Measurements from ENCODE around the gene IMPACT. TPM values are rescaled to one million over a fixed set of nuclear protein-coding genes. Genes with fewer than 3 reads are reported as not detected.

Gene IMPACT
- total RNA-seq, 1 experiment from 2014 or later, result 29.0 TPM

- Histone ChIP-seq H3K79me2 (ENCODE audit: low read depth) (peaks cover 22% of the 10 kb centered on the region), H3F3A (ENCODE audit: insufficient read depth, low read depth) (no peaks in the 10 kb centered on the region), H3K4me1 (replicated peaks; ENCODE audit: insufficient read depth) (peaks cover 10% of the 10 kb centered on the region), H3K9me3 (ENCODE audit: insufficient read depth, low read depth) (no peaks in the 10 kb centered on the region), H3K4me2 (no peak overlapping the region), H3K36me3 (ENCODE audit: low read depth) (peaks cover 3% of the 10 kb centered on the region; the same call in 1 of the 2 replicates), H3K27ac (no peak overlapping the region), H3K4me3 (no peak overlapping the region), H4K20me1 (ENCODE audit: insufficient read depth) (no peaks in the 10 kb centered on the region), H3K27me3 (ENCODE audit: insufficient read depth, low read depth) (no peaks in the 10 kb centered on the region), H2AFZ (no peak overlapping the region), H3K9me2 (ENCODE audit: insufficient read depth) (no peaks in the 10 kb centered on the region)
- no TSS peak for BruUV-seq (replicated peaks)
- ChIA-PET POLR2A (ENCODE audit: unreplicated experiment) (no interaction called here), CTCF (no interaction called here)
- TF ChIP-seq CTCF (conservative IDR thresholded peaks at IDR 0.05), result no peak
- no peak for TF ChIP-seq EZH2 (IDR thresholded peaks at IDR 0.05; ENCODE audit: low read depth)
- DNase-seq, result no peak
- intact Hi-C loops (cut with micrococcal nuclease; ENCODE audit: unreplicated experiment), result loop anchor here (2.0 kb wide), 1 partner anchor 30 kb away; no protein-coding TSS in a partner anchor
These were observed 2.7 kb downstream of the IMPACT start for GRCh38 chr18:24429188-24429587.

GRCh38 chr18:24432618-24433017, 6.1 kb downstream of the IMPACT start:
- Histone ChIP-seq H3K79me2 (ENCODE audit: low read depth) (peaks cover 14% of the 10 kb centered on the region), H3K9me2 (ENCODE audit: insufficient read depth) (no peaks in the 10 kb centered on the region), H3K27me3 (ENCODE audit: insufficient read depth, low read depth) (no peaks in the 10 kb centered on the region), H3K4me2 (no peak overlapping the region), H3F3A (ENCODE audit: insufficient read depth, low read depth) (no peaks in the 10 kb centered on the region), H2AFZ (no peak overlapping the region), H3K4me3 (no peak overlapping the region), H3K9me3 (ENCODE audit: insufficient read depth, low read depth) (no peaks in the 10 kb centered on the region), H3K27ac (no peak overlapping the region), H4K20me1 (ENCODE audit: insufficient read depth) (no peaks in the 10 kb centered on the region), H3K36me3 (ENCODE audit: low read depth) (peaks cover 3% of the 10 kb centered on the region; the same call in 1 of the 2 replicates), H3K4me1 (replicated peaks; ENCODE audit: insufficient read depth) (peaks cover 8% of the 10 kb centered on the region)
- no peak for TF ChIP-seq CTCF (conservative IDR thresholded peaks at IDR 0.05)
- no peak for TF ChIP-seq EZH2 (IDR thresholded peaks at IDR 0.05; ENCODE audit: low read depth)
- ChIA-PET POLR2A (ENCODE audit: unreplicated experiment) (interaction anchor here (0.6 kb wide), 1 partner anchor 305 kb away, joined by 4 read pairs; no protein-coding TSS in a partner anchor), CTCF (interaction anchor here (0.7 kb wide), 1 partner anchor 15 kb away, joined by 3 read pairs; no protein-coding TSS in a partner anchor)
- intact Hi-C loops (cut with micrococcal nuclease; ENCODE audit: unreplicated experiment), result no loop called here
- no TSS peak for BruUV-seq (replicated peaks)
- no peak for DNase-seq

GRCh38 chr18:24436939-24437338, 10.5 kb downstream of the IMPACT start:
- no peaks in the 10 kb centered on the region for H3K9me3 ChIP-seq (ENCODE audit: insufficient read depth, low read depth)
- H3K4me3 ChIP-seq, result no peak overlapping the region
- H3K4me2 ChIP-seq, result no peak overlapping the region
- H3K9me2 ChIP-seq (ENCODE audit: insufficient read depth), result no peaks in the 10 kb centered on the region
- no peaks in the 10 kb centered on the region for H3K4me1 ChIP-seq (replicated peaks; ENCODE audit: insufficient read depth)
- no peaks in the 10 kb centered on the region for H3K79me2 ChIP-seq (ENCODE audit: low read depth)
- peaks cover 14% of the 10 kb centered on the region; the same call in 1 of the 2 replicates for H3K36me3 ChIP-seq (ENCODE audit: low read depth)
- H2AFZ ChIP-seq, result no peak overlapping the region
- H3K27ac ChIP-seq, result no peak overlapping the region
- no peaks in the 10 kb centered on the region for H3F3A ChIP-seq (ENCODE audit: insufficient read depth, low read depth)
- intact Hi-C loops (cut with micrococcal nuclease; ENCODE audit: unreplicated experiment), result no loop called here
- no peaks in the 10 kb centered on the region for H4K20me1 ChIP-seq (ENCODE audit: insufficient read depth)
- ChIA-PET CTCF (no interaction called here), POLR2A (ENCODE audit: unreplicated experiment) (interaction anchor here (0.7 kb wide), 1 partner anchor 360 kb away, joined by 3 read pairs; no protein-coding TSS in a partner anchor)
- no peak for DNase-seq
- H3K27me3 ChIP-seq (ENCODE audit: insufficient read depth, low read depth), result no peaks in the 10 kb centered on the region
- no TSS peak for BruUV-seq (replicated peaks)
- TF ChIP-seq EZH2 (IDR thresholded peaks at IDR 0.05; ENCODE audit: low read depth) (no peak), CTCF (conservative IDR thresholded peaks at IDR 0.05) (no peak)
